Measurements from ENCODE around the gene ASCC2. TPM values are rescaled to one million over a fixed set of nuclear protein-coding genes. Genes with fewer than 3 reads are reported as not detected.

Gene ASCC2
- total and polyA plus RNA-seq, 2 donors (not counting 3 experiments of a cell fraction or from before 2014, with no cell fraction given), result 43.6 to 60.7 TPM

DNA sequence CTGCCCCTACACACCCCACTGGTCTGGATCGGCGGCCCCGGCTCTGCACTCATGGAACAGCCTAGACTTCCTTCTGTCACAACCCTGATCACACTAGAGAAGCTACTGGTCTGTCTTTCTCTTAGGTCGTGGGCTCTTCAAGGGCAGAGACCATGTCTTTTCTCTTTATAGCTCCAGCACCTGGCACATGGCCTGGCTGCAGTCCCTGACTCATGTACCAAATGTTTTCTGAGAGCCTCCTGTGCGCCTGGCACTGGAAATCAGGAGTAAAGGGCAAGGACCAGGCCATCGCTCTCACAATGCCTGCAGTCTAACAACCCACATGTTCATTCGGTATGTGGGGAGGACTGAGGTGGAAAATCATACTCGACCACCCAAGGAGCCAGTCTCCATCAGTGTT is 7.5 kb downstream of the ASCC2 start:
- Histone ChIP-seq H3K4me2 (ENCODE audit: insufficient read depth, low read length) (no peak overlapping the region), H3K27ac (ENCODE audit: insufficient read depth, low read depth, low read length) (no peak overlapping the region), H3K9me1 (replicated peaks; ENCODE audit: control insufficient read depth, extremely low read depth, insufficient read depth, low read length) (no peaks in the 10 kb centered on the region), H3K27me3 (ENCODE audit: control insufficient read depth in 2 of 2, insufficient read depth in 2 of 2, low read length in 2 of 2) (no peaks in the 10 kb centered on the region), H3K79me2 (ENCODE audit: control insufficient read depth, insufficient read depth, low read length) (no peaks in the 10 kb centered on the region), H3K4me1 (ENCODE audit: control insufficient read depth, extremely low read depth, insufficient read depth, low read length) (no peaks in the 10 kb centered on the region), H3K9ac (replicated peaks; ENCODE audit: extremely low read depth, insufficient read depth, low read length) (no peak overlapping the region), H3K4me3 (replicated peaks in 1 of 3; ENCODE audit: insufficient read depth in 1 of 3, low read depth in 1 of 3, low read length in 3 of 3) (no peak overlapping the region), H3K36me3 (ENCODE audit: control insufficient read depth in 2 of 2, extremely low read depth in 1 of 2, insufficient read depth in 2 of 2, low read length in 2 of 2) (peaks cover 2 to 8% of the 10 kb centered on the region in 2 experiments), H2AFZ (ENCODE audit: low read depth, low read length) (no peak overlapping the region), H3K9me3 (replicated peaks; ENCODE audit: control insufficient read depth, insufficient read depth, low read length) (no peaks in the 10 kb centered on the region), H4K20me1 (replicated peaks; ENCODE audit: control insufficient read depth, extremely low read depth, insufficient read depth, low read length) (no peaks in the 10 kb centered on the region)
- BruUV-seq (replicated peaks), result no TSS peak
- ChIA-PET CTCF (interaction anchor here (1.0 kb wide), 1 partner anchor 175 kb away, joined by 3 read pairs; no protein-coding TSS in a partner anchor), POLR2A (no interaction called here)
- dilution Hi-C loops (cut with MboI; ENCODE audit: extremely low pct_ligation_motif_present, low sequenced_read_pairs) (no loop called here), intact Hi-C loops (cut with micrococcal nuclease) (no loop called here)
- FAIRE-seq (no peak), DNase-seq (ENCODE audit: low read depth, low spot score) (no peak)
- TF ChIP-seq POLR2AphosphoS5 (IDR thresholded peaks at IDR 0.05; ENCODE audit: insufficient read depth, low read depth, low read length) (no peak), MYC (IDR thresholded peaks at IDR 0.05; ENCODE audit: low read depth, low read length) (no peak), POLR2A (IDR thresholded peaks at IDR 0.05; ENCODE audit: low read depth, low read length) (no peak), JUN (IDR thresholded peaks at IDR 0.05; ENCODE audit: borderline replicate concordance, insufficient read depth, insufficient read length, low read depth) (no peak), EZH2 (IDR thresholded peaks at IDR 0.05; ENCODE audit: borderline replicate concordance, low read depth, low read length, severe bottlenecking) (no peak), FOS (IDR thresholded peaks at IDR 0.05; ENCODE audit: borderline replicate concordance, insufficient read depth, low read length) (no peak), GATA2 (IDR thresholded peaks at IDR 0.05; ENCODE audit: insufficient read depth, insufficient read length, low read depth, low read length) (no peak), MAX (IDR thresholded peaks at IDR 0.05; ENCODE audit: insufficient read depth, insufficient read length) (no peak)
- TF ChIP-seq, protein P1, sequence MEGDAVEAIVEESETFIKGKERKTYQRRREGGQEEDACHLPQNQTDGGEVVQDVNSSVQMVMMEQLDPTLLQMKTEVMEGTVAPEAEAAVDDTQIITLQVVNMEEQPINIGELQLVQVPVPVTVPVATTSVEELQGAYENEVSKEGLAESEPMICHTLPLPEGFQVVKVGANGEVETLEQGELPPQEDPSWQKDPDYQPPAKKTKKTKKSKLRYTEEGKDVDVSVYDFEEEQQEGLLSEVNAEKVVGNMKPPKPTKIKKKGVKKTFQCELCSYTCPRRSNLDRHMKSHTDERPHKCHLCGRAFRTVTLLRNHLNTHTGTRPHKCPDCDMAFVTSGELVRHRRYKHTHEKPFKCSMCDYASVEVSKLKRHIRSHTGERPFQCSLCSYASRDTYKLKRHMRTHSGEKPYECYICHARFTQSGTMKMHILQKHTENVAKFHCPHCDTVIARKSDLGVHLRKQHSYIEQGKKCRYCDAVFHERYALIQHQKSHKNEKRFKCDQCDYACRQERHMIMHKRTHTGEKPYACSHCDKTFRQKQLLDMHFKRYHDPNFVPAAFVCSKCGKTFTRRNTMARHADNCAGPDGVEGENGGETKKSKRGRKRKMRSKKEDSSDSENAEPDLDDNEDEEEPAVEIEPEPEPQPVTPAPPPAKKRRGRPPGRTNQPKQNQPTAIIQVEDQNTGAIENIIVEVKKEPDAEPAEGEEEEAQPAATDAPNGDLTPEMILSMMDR (IDR thresholded peaks at IDR 0.05; ENCODE audit: extremely low read depth in 1 of 2, insufficient read depth in 1 of 2, low read depth in 1 of 2, low read length in 2 of 2), result no peak

Measured in endothelial cell of umbilical vein (primary cell).